SK-N-SH treated with all-trans-retinoic acid at 6 μM for 48 hours (cell line): ENCODE measurements around the gene ARHGEF6.

Experiments used
- ATAC-seq: fragments of 200-7000 bp; cut with Tn5 transposase; 3 replicates; pipeline ENCODE4 v1.9.1; 2020; ENCODE audit warnings: mild to moderate bottlenecking, moderate library complexity
- BACH2 ChIP-seq: fragments of 250-450 bp; sonication (Bioruptor Pico); IDR thresholded peaks from 2 replicates; pipeline ENCODE4 v1.9.0; 2021; ENCODE audit warnings: mild to moderate bottlenecking, borderline replicate concordance
- CSDC2 ChIP-seq: fragments of 250-450 bp; sonication (Bioruptor Pico); IDR thresholded peaks from 2 replicates; pipeline ENCODE4 v1.5.0; 2020; ENCODE audit warnings: mild to moderate bottlenecking, moderate library complexity
- CSRNP3 ChIP-seq: fragments of 250-450 bp; sonication (Bioruptor Pico); IDR thresholded peaks from 2 replicates; pipeline ENCODE4 v1.5.1; 2021; ENCODE audit warnings: mild to moderate bottlenecking, moderate library complexity
- ESRRG ChIP-seq: fragments of 250-450 bp; sonication (Bioruptor Pico); IDR thresholded peaks from 2 replicates; pipeline ENCODE4 v1.6.1; 2021; ENCODE audit warnings: mild to moderate bottlenecking
- GLIS3 ChIP-seq: fragments of 250-450 bp; sonication (Bioruptor Pico); IDR thresholded peaks from 2 replicates; pipeline ENCODE4 v1.5.0; 2020; ENCODE audit warnings: mild to moderate bottlenecking, moderate library complexity
- ISL1 ChIP-seq: fragments of 250-450 bp; sonication (Bioruptor Pico); IDR thresholded peaks from 2 replicates; pipeline ENCODE4 v2.1.2; 2022; ENCODE audit warnings: mild to moderate bottlenecking, moderate library complexity
- OSR1 ChIP-seq: fragments of 250-450 bp; sonication (Bioruptor Pico); IDR thresholded peaks from 2 replicates; pipeline ENCODE4 v1.8.0; 2022; ENCODE audit warnings: moderate library complexity, mild to moderate bottlenecking, inconsistent platforms
- PATZ1 ChIP-seq: fragments of 250-450 bp; sonication (Bioruptor Pico); IDR thresholded peaks from 2 replicates; pipeline ENCODE4 v1.8.0; 2020; ENCODE audit warnings: mild to moderate bottlenecking, moderate library complexity, borderline replicate concordance
- RARB ChIP-seq: fragments of 250-450 bp; sonication (Bioruptor Pico); IDR thresholded peaks from 2 replicates; pipeline ENCODE4 v1.8.0; 2021; ENCODE audit warnings: mild to moderate bottlenecking, moderate library complexity
- SNAI2 ChIP-seq: fragments of 250-450 bp; sonication (Bioruptor Pico); IDR thresholded peaks from 2 replicates; pipeline ENCODE4 v1.5.0; 2020; ENCODE audit warnings: mild to moderate bottlenecking, moderate library complexity
- TOX ChIP-seq: fragments of 250-450 bp; sonication (Bioruptor Pico); IDR thresholded peaks from 2 replicates; pipeline ENCODE4 v1.8.0; 2021; ENCODE audit warnings: mild to moderate bottlenecking, moderate library complexity, borderline replicate concordance
- TSHZ2 ChIP-seq: fragments of 250-450 bp; sonication (Bioruptor Pico); IDR thresholded peaks from 2 replicates; pipeline ENCODE4 v1.5.0; 2020; ENCODE audit warnings: mild to moderate bottlenecking, moderate library complexity
- ZC3H10 ChIP-seq: fragments of 250-450 bp; sonication (Bioruptor Pico); IDR thresholded peaks from 2 replicates; pipeline ENCODE4 v1.5.1; 2021; ENCODE audit warnings: mild to moderate bottlenecking, moderate library complexity
- ZNF70 ChIP-seq: fragments of 450-650 bp; formaldehyde crosslinking; IDR thresholded peaks from 2 replicates; pipeline ENCODE4 v1.5.0; 2020; ENCODE audit warnings: mild to moderate bottlenecking, moderate library complexity
- ZNF8 ChIP-seq: fragments of 450-650 bp; formaldehyde crosslinking; IDR thresholded peaks from 2 replicates; pipeline ENCODE4 v1.5.0; 2020; ENCODE audit warnings: mild to moderate bottlenecking, moderate library complexity

ARHGEF6 gene

GRCh38 chrX:136754651-136755050 is 26.1 kb downstream of the ARHGEF6 start:
- TF ChIP-seq TOX (CRISPR knock-in tag), result no peak
- no peak for TF ChIP-seq ZNF70 (CRISPR knock-in tag)
- no peak for TF ChIP-seq CSDC2 (CRISPR knock-in tag)
- TF ChIP-seq CSRNP3 (CRISPR knock-in tag), result no peak
- no peak for TF ChIP-seq PATZ1 (CRISPR knock-in tag)
- TF ChIP-seq, all 23 proteins: peak for 0
- no peak for ATAC-seq

GRCh38 chrX:136752796-136753195 is 27.9 kb downstream of the ARHGEF6 start:
- TF ChIP-seq RARB (CRISPR knock-in tag) (no peak), GLIS3 (no peak), PATZ1 (CRISPR knock-in tag) (no peak), CSRNP3 (CRISPR knock-in tag) (no peak), ZNF70 (CRISPR knock-in tag) (no peak), SNAI2 (no peak), ZC3H10 (CRISPR knock-in tag) (no peak), ZNF8 (CRISPR knock-in tag) (no peak)
- ATAC-seq, result no peak

GRCh38 chrX:136752346-136752745 is 28.4 kb downstream of the ARHGEF6 start:
- TF ChIP-seq ZC3H10 (CRISPR knock-in tag), result no peak
- no peak for TF ChIP-seq TSHZ2 (CRISPR knock-in tag)
- no peak for TF ChIP-seq PATZ1 (CRISPR knock-in tag)
- TF ChIP-seq SNAI2, result no peak
- TF ChIP-seq OSR1 (CRISPR knock-in tag), result no peak
- TF ChIP-seq ISL1 (CRISPR knock-in tag), result no peak
- ATAC-seq, result no peak

GRCh38 chrX:136750364-136750763 is 30.4 kb downstream of the ARHGEF6 start:
- ATAC-seq, result peak; percentile 48; the same call in 1 of the 3 replicates
- TF ChIP-seq PATZ1 (CRISPR knock-in tag) (no peak), BACH2 (CRISPR knock-in tag) (no peak), ZC3H10 (CRISPR knock-in tag) (no peak), ESRRG (CRISPR knock-in tag) (no peak), TSHZ2 (CRISPR knock-in tag) (no peak), OSR1 (CRISPR knock-in tag) (no peak)
